Testis (tissue), 3 donors: ENCODE data around the gene TK2. TPM values are rescaled to one million over a fixed set of nuclear protein-coding genes. Genes with fewer than 3 reads are reported as not detected.

Experiments
- DNase-seq: peaks from one replicate; pipeline ENCODE4 v3.0.0-alpha.2; 2019
- H3K27ac ChIP-seq, 2 donors: fragments of 200-600 bp; sonication (generic); one replicate each; pipeline ENCODE4 v1.5.1; 2019
- H3K27me3 ChIP-seq: fragments of 200-600 bp; sonication (generic); one replicate; pipeline ENCODE4 v1.5.1; 2019
- H3K36me3 ChIP-seq: fragments of 200-600 bp; sonication (generic); one replicate; pipeline ENCODE4 v1.5.1; 2017; ENCODE audit warnings: low read depth; ENCODE audit errors: missing control alignments
- H3K4me1 ChIP-seq: fragments of 200-600 bp; sonication (generic); one replicate; pipeline ENCODE4 v1.5.1; 2019
- H3K4me3 ChIP-seq, 2 donors: fragments of 200-600 bp; sonication (generic); one replicate each; pipeline ENCODE4 v1.5.1; 2017 to 2019
- H3K9me3 ChIP-seq: fragments of 200-600 bp; sonication (generic); one replicate; pipeline ENCODE4 v1.5.1; 2017
- POLR2A ChIP-seq: fragments of 450-650 bp; IDR thresholded peaks from one replicate; pipeline ENCODE4 v1.6.1; 2017; ENCODE audit warnings: antibody characterized with exemption, mild to moderate bottlenecking, moderate library complexity
- WGBS, 2 donors: methylation state at CpG; one replicate each; pipeline ENCODE4 v1.1.5; 2018; 5-methylcytosine and 5-hydroxymethylcytosine counted together
- intact Hi-C: fragments of 100-400 bp; cut with DNase I; formaldehyde crosslinking; loops from one replicate; pipeline ENCODE4 v1.15.1; 2023; ENCODE audit warnings: low total_unique reads
- polyA plus RNA-seq: library from polyadenylated mRNA; stranded (reverse); fragments of 350-450 nt; fragmentation: Illumina TruSeq; extraction: RNeasy Lipid Tissue Mini Kit (QIAGEN cat#74804); gene quantifications from one replicate; pipeline ENCODE4 v1.2.3, GENCODE V29; 2014; ENCODE audit warnings: low read depth, low replicate concordance; ENCODE audit not compliant: insufficient read depth
- small RNA-seq, 2 donors: library from RNA; depleted of rRNA; stranded (forward); fragments of <200 nt; gene quantifications; one replicate each; pipeline ENCODE3, GENCODE V24; 2016
- total RNA-seq, 2 donors: library from RNA; depleted of rRNA; stranded (reverse); fragments of >200 nt; gene quantifications; one replicate each; pipeline ENCODE4 v1.2.3, GENCODE V29; 2016
- TF ChIP-seq, protein P1 (sequence below), 3 experiments: fragments of 450-650 bp in 2 of 3; fragments of 200-600 bp in 1 of 3; sonication (generic) in 1 of 3; IDR thresholded peaks; one replicate each; pipeline ENCODE4 v1.5.1; 2016 to 2019; ENCODE audit warnings: antibody characterized with exemption in 3 of 3, mild to moderate bottlenecking in 2 of 3, moderate library complexity in 1 of 3

TK2 gene
- total and polyA plus RNA-seq, 3 donors from 2014 or later = 51.7 to 73.4 (median 66.8) TPM

DNA sequence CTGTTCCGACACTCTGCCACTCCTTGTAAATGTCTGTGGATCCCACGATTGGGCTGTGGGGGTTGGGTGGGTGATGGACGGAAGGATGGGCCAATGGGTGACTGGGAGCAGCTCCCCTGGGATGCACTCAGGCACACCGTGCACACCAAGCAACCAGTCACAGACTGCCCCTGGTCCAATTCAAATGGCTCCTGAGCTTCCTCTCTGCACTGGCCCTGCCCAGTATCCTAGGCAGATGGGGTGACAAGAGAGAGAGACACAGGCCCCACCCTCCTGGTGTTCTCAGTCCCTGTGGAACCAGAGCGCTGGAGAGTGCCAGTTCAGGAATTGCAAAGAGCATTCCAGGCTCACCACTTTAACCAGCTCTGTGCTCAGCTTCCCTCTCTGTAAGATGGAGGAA is 90.0 kb downstream of the TK2 start:
- no peak for TF ChIP-seq POLR2A
- TF ChIP-seq, protein P1, sequence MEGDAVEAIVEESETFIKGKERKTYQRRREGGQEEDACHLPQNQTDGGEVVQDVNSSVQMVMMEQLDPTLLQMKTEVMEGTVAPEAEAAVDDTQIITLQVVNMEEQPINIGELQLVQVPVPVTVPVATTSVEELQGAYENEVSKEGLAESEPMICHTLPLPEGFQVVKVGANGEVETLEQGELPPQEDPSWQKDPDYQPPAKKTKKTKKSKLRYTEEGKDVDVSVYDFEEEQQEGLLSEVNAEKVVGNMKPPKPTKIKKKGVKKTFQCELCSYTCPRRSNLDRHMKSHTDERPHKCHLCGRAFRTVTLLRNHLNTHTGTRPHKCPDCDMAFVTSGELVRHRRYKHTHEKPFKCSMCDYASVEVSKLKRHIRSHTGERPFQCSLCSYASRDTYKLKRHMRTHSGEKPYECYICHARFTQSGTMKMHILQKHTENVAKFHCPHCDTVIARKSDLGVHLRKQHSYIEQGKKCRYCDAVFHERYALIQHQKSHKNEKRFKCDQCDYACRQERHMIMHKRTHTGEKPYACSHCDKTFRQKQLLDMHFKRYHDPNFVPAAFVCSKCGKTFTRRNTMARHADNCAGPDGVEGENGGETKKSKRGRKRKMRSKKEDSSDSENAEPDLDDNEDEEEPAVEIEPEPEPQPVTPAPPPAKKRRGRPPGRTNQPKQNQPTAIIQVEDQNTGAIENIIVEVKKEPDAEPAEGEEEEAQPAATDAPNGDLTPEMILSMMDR (IDR thresholded peaks at IDR 0.05) = no peak
- intact Hi-C loops = no loop called here

DNA sequence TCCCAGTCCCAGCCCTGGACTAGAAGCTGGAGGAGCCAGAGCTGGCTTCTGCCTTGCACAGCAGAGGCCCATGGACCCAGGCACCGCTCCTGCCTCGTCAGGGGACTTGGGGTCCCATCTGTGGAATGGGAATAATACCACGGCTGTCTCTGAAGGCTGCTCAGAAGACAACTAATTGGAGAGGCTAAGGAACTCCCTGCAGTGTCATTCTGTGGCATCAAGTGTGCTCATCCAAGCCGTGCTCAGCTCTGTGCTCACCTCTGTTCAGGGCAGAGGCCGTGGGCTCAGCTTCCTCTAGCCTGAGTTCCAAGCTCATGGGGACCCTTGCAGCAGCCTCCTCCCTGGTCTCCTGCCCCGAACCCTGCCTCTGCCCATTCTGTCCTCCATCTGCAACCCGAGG is 91.1 kb downstream of the TK2 start:
- no peaks in the 10 kb centered on the region for H3K4me1 ChIP-seq
- H3K27ac ChIP-seq = no peak overlapping the region
- H3K4me3 ChIP-seq = no peak overlapping the region
- TF ChIP-seq, protein P1 (IDR thresholded peaks at IDR 0.05) = no peak
- TF ChIP-seq POLR2A = no peak
- H3K36me3 ChIP-seq = no peaks in the 10 kb centered on the region
- H3K27me3 ChIP-seq = no peaks in the 10 kb centered on the region
- WGBS, 2 donors = 67 to 84% methylated on average over 6 to 7 of the region's 7 CpGs
- intact Hi-C loops = no loop called here
- H3K9me3 ChIP-seq = no peaks in the 10 kb centered on the region
- no peak for DNase-seq

More for the DNA sequence above, 90.0 kb downstream of the TK2 start:
- Histone ChIP-seq H3K27ac (no peak overlapping the region), H3K4me1 (no peaks in the 10 kb centered on the region), H3K9me3 (no peaks in the 10 kb centered on the region), H3K27me3 (no peaks in the 10 kb centered on the region), H3K36me3 (no peaks in the 10 kb centered on the region), H3K4me3 (no peak overlapping the region)
- 37% methylated on average over 5 of the region's 5 CpGs; no CpG with 5 or more reads in 1 of the 2 donors for whole genome bisulfite sequencing, 2 donors
- no peak for DNase-seq

DNA sequence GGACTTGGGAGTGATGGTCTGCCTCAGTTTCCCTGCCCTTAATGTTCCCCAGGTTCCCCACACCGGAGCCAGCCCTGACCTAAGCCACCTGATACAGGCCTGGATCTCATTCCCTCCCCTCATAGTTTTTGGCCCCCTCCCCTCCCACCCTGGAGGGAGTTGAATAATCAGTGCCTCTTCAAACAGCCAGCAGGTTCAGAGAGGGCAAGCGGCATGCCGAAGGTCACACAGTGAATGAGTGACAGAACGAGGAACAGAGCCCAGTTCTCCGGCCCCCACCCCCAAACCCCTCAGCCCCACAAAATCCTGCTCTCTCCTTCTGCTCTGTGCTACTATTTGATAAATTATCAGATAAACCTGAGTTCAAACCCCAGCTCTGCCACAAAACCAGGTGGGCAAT is 91.6 kb downstream of the TK2 start:
- TF ChIP-seq, protein P1 (IDR thresholded peaks at IDR 0.05) = no peak
- no peak for TF ChIP-seq POLR2A
- 88 to 93% methylated on average over 5 of the region's 5 CpGs for WGBS, 2 donors
- no peaks in the 10 kb centered on the region for H3K27me3 ChIP-seq
- intact Hi-C loops = no loop called here
- H3K9me3 ChIP-seq = no peaks in the 10 kb centered on the region
- H3K4me3 ChIP-seq = no peak overlapping the region
- DNase-seq = no peak
- H3K27ac ChIP-seq = no peak overlapping the region
- no peaks in the 10 kb centered on the region for H3K4me1 ChIP-seq
- H3K36me3 ChIP-seq = no peaks in the 10 kb centered on the region

Small RNA genes lying within 50 kb of the gene (small RNA-seq; reads per million reads assigned to genes)
- 0 reads per million in 2 donors for gene CKLF-CMTM1

Other genes starting within 250 kb of the TK2 start
- gene CDH5, start 183.4 kb downstream of the TK2 start, total RNA-seq = 10 to 100 TPM; 22.1 to 40.6 TPM
- 23.8 TPM for gene CDH5, start 183.4 kb downstream of the TK2 start, polyA plus RNA-seq
- 1 to 10 TPM; 4.2 to 6.1 TPM for gene BEAN1, start 122.8 kb downstream of the TK2 start, total RNA-seq
- 18.0 TPM for gene BEAN1, start 122.8 kb downstream of the TK2 start, polyA plus RNA-seq
- gene CKLF, start 2.5 kb upstream of the TK2 start, total RNA-seq = 10 to 100 TPM; 49.5 to 71.5 TPM
- gene CKLF, start 2.5 kb upstream of the TK2 start, polyA plus RNA-seq = 128 TPM
- gene CMTM1, start 16.3 kb upstream of the TK2 start, total RNA-seq = 10 to 100 TPM; 24.0 to 47.5 TPM
- 103 TPM for gene CMTM1, start 16.3 kb upstream of the TK2 start, polyA plus RNA-seq
- gene CMTM2, start 29.3 kb upstream of the TK2 start, total RNA-seq = 100 to 1,000 TPM; 307 to 454 TPM
- gene CMTM2, start 29.3 kb upstream of the TK2 start, polyA plus RNA-seq = 1,249 TPM
- 100 to 1,000 TPM; 137 to 182 TPM for gene CMTM3, start 54.6 kb upstream of the TK2 start, total RNA-seq
- gene CMTM3, start 54.6 kb upstream of the TK2 start, polyA plus RNA-seq = 149 TPM
- 10 to 100 TPM; 50.9 to 59.2 TPM for gene CMTM4, start 146.6 kb upstream of the TK2 start, total RNA-seq
- 22.2 TPM for gene CMTM4, start 146.6 kb upstream of the TK2 start, polyA plus RNA-seq
- gene DYNC1LI2, start 201.5 kb upstream of the TK2 start, total RNA-seq = 100 to 1,000 TPM; 132 to 145 TPM
- 89.0 TPM for gene DYNC1LI2, start 201.5 kb upstream of the TK2 start, polyA plus RNA-seq